Measurements from ENCODE around the gene CDH3. TPM values are rescaled to one million over a fixed set of nuclear protein-coding genes. Genes with fewer than 3 reads are reported as not detected.

The CDH3 gene
- total RNA-seq, 2 donors from 2014 or later = 30.0 to 98.5 TPM

DNA sequence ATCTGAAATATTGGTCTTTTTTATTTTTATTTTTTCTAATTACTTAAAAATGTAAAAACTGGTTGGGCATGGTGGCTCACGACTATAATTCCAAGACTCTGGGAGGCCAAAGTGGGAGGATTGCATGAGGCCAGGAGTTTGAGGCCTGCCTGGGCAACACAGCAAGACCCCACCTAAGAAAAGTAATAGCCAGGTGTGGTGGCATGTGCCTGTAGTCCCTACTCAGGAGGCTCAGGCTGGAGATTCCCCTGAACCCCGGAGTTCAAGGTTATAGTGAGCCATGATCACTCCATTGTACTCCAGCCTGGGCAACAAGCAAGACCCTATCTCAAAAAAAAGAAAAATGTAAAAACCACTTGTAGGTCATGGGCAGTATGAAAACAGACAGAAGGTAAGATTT, 36.8 kb upstream of the CDH3 start:
- Histone ChIP-seq H3K4me3 (no peak overlapping the region), H3K4me1 (replicated peaks) (no peaks in the 10 kb centered on the region), H3K36me3 (no peaks in the 10 kb centered on the region), H3K27ac (no peak overlapping the region), H3K27me3 (replicated peaks; ENCODE audit: insufficient read depth) (no peaks in the 10 kb centered on the region), H3K9me3 (no peaks in the 10 kb centered on the region)
- WGBS = 87% methylated on average over 2 of the region's 2 CpGs
- DNase-seq (ENCODE audit: low spot score) = no peak
- intact Hi-C loops (cut with DNase I) = no loop called here
- TF ChIP-seq POLR2AphosphoS5 (IDR thresholded peaks at IDR 0.05) (no peak), POLR2A (IDR thresholded peaks at IDR 0.05) (no peak)
- TF ChIP-seq, protein P1, sequence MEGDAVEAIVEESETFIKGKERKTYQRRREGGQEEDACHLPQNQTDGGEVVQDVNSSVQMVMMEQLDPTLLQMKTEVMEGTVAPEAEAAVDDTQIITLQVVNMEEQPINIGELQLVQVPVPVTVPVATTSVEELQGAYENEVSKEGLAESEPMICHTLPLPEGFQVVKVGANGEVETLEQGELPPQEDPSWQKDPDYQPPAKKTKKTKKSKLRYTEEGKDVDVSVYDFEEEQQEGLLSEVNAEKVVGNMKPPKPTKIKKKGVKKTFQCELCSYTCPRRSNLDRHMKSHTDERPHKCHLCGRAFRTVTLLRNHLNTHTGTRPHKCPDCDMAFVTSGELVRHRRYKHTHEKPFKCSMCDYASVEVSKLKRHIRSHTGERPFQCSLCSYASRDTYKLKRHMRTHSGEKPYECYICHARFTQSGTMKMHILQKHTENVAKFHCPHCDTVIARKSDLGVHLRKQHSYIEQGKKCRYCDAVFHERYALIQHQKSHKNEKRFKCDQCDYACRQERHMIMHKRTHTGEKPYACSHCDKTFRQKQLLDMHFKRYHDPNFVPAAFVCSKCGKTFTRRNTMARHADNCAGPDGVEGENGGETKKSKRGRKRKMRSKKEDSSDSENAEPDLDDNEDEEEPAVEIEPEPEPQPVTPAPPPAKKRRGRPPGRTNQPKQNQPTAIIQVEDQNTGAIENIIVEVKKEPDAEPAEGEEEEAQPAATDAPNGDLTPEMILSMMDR (IDR thresholded peaks at IDR 0.05) = no peak

DNA sequence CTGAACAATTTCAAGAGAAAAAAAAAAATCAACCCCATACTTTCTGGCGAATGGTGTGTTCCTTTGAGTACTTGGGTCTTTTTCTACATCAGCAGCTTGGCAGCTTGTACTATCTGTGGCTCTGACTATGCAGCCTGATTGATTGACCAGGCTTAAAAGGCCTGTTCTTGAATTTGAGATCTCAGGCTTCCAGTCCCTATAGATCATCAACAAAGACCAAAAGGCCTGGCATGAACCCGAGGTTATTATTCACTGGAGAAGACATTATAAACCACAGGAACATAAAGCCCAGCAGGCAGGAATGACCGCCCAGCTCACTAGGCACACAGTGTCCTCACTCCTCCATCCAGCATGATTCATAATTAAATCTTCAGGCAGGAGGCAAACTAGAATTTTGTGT, 32.1 kb upstream of the CDH3 start:
- Histone ChIP-seq H3K27ac (no peak overlapping the region), H3K4me3 (no peak overlapping the region), H3K9me3 (no peaks in the 10 kb centered on the region), H3K36me3 (no peaks in the 10 kb centered on the region), H3K4me1 (replicated peaks) (no peaks in the 10 kb centered on the region), H3K27me3 (replicated peaks; ENCODE audit: insufficient read depth) (no peaks in the 10 kb centered on the region)
- intact Hi-C loops (cut with DNase I) = no loop called here
- WGBS = 65% methylated on average over 3 of the region's 3 CpGs
- DNase-seq (ENCODE audit: low spot score) = no peak
- TF ChIP-seq POLR2A (IDR thresholded peaks at IDR 0.05) = no peak
- TF ChIP-seq, protein P1 (IDR thresholded peaks at IDR 0.05) = no peak
- no peak for TF ChIP-seq POLR2AphosphoS5 (IDR thresholded peaks at IDR 0.05)

- H3K27ac ChIP-seq = no peak overlapping the region
- WGBS = 91% methylated on average over 7 of the region's 7 CpGs
- TF ChIP-seq POLR2A (IDR thresholded peaks at IDR 0.05) = no peak
- TF ChIP-seq, protein P1 (IDR thresholded peaks at IDR 0.05) = no peak
- TF ChIP-seq POLR2AphosphoS5 (IDR thresholded peaks at IDR 0.05) = no peak
Observed at GRCh38 chr16:68617734-68618133, 27.4 kb upstream of the CDH3 start.

GRCh38 chr16:68626557-68626956, 18.6 kb upstream of the CDH3 start:
- DNase-seq (ENCODE audit: low spot score) = no peak
- no peaks in the 10 kb centered on the region for H3K9me3 ChIP-seq
- H3K27ac ChIP-seq = no peak overlapping the region
- H3K36me3 ChIP-seq = no peaks in the 10 kb centered on the region
- 88% methylated on average over 8 of the region's 8 CpGs for WGBS
- H3K4me3 ChIP-seq = no peak overlapping the region
- no peaks in the 10 kb centered on the region for H3K27me3 ChIP-seq (replicated peaks; ENCODE audit: insufficient read depth)
- TF ChIP-seq, protein P1 (IDR thresholded peaks at IDR 0.05) = no peak
- no peak for TF ChIP-seq POLR2A (IDR thresholded peaks at IDR 0.05)
- no peak for TF ChIP-seq POLR2AphosphoS5 (IDR thresholded peaks at IDR 0.05)
- intact Hi-C loops (cut with DNase I) = no loop called here
- H3K4me1 ChIP-seq (replicated peaks) = no peaks in the 10 kb centered on the region

More at GRCh38 chr16:68617734-68618133, 27.4 kb upstream of the CDH3 start:
- no peaks in the 10 kb centered on the region for H3K9me3 ChIP-seq
- no peaks in the 10 kb centered on the region for H3K36me3 ChIP-seq
- no peak for DNase-seq (ENCODE audit: low spot score)
- H3K4me3 ChIP-seq = no peak overlapping the region
- H3K4me1 ChIP-seq (replicated peaks) = no peaks in the 10 kb centered on the region
- H3K27me3 ChIP-seq (replicated peaks; ENCODE audit: insufficient read depth) = no peaks in the 10 kb centered on the region
- intact Hi-C loops (cut with DNase I) = no loop called here

DNA sequence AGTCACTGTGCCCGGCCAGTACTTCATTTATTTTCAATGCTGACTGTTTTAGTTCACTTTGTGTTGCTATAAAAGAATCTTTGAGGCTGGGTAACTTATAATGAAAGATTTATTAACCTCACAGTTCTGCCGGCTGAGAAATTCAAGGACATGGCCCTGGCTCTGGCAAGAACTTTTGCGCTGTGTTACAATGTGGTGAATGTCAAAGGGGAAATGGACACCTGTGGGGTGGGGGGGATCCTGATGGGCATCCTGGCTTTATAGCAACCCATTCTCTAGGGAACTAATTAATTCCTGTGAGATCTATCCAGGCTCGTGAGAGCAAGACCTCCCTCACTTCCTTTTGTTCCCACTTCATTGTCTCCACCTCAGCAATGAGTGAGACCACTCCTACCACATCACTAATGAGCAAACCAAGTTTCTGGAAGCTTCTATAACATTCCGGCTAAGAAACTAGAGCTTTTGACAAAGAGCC, 17.1 kb upstream of the CDH3 start:
- intact Hi-C loops (cut with DNase I) = no loop called here
- TF ChIP-seq, protein P1 (IDR thresholded peaks at IDR 0.05) = no peak
- TF ChIP-seq POLR2AphosphoS5 (IDR thresholded peaks at IDR 0.05) (no peak), POLR2A (IDR thresholded peaks at IDR 0.05) (no peak)
- no peak overlapping the region for H3K4me3 ChIP-seq
- 38% methylated on average over 5 of the region's 5 CpGs for WGBS
- no peaks in the 10 kb centered on the region for H3K27me3 ChIP-seq (replicated peaks; ENCODE audit: insufficient read depth)
- no peaks in the 10 kb centered on the region for H3K36me3 ChIP-seq
- H3K9me3 ChIP-seq = no peaks in the 10 kb centered on the region
- H3K27ac ChIP-seq = no peak overlapping the region
- DNase-seq (ENCODE audit: low spot score) = no peak
- H3K4me1 ChIP-seq (replicated peaks) = no peaks in the 10 kb centered on the region
